ENCODE data around the gene NUDT16L1.

The NUDT16L1 gene

DNA sequence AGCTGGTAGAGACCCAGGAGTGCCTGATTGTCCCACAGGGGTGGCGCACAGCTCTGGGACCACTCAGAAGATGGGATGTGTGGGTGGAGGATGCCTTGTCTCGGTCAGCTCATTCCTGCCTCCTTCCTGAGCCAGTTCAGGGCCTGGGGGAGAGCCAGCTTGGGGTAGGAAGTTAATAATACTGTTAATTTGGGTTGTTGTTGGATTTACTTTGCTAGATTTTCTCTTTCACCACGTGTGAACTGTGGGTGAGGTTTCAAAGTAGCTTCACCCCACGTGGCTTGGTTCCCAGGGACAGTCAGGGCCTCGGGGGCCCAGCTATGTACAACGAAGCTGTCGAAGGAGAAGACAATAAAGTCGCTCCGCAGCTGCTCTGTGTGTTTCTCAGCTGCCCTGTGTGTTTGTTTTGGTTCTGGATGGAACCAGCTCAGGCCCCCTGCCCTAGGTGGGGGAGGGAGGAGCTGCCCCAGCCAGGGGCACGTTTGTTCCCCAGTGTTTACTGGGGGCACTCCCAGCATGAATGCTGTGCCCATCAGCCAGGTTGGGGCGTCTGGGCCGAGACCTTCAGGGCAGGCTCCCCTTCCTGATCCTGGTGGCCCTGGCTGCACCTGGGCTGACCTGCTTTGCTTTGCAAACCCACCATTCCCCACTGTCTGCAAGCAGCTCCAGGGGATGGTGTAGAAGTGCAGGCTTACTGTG is 2.3 kb downstream of the NUDT16L1 start:
- no peak for DNase-seq (ENCODE audit: low spot score)

DNA sequence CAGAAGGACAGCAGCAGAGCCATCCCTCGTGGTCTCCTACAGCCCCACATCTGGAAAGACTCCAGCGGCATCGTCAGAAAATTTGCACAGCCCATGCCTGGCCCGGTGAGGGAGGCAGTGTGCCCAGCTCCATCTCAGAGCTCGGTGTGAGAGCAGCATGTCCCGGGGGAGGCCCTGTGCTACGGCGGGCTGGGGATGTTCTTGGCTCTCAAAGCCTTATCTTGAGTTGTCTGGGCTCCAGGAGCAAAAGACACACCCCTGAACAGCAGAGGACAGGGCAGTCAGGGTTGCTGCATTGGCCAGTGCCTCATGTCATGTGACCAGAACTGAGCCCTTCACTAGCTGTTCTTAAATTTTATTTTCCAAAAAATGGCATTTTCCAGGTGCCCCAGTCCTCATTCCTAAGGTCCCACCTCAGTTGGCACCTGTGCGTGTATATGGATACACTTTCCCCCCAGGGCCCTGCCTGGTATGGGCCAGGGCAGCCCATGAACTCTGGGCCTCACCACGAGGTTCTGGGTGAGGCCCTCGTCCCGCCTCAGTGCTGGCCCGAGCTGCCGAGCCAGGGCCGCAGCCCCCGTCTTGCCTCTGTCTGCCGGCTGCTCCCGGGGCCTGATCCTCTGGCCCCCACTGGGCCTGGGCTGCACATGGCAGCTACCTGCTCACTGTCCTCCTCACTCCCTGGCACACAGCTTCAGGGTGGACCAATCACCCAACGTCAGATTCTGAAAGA is 3.0 kb downstream of the NUDT16L1 start:
- no peak for DNase-seq (ENCODE audit: low spot score)

DNA sequence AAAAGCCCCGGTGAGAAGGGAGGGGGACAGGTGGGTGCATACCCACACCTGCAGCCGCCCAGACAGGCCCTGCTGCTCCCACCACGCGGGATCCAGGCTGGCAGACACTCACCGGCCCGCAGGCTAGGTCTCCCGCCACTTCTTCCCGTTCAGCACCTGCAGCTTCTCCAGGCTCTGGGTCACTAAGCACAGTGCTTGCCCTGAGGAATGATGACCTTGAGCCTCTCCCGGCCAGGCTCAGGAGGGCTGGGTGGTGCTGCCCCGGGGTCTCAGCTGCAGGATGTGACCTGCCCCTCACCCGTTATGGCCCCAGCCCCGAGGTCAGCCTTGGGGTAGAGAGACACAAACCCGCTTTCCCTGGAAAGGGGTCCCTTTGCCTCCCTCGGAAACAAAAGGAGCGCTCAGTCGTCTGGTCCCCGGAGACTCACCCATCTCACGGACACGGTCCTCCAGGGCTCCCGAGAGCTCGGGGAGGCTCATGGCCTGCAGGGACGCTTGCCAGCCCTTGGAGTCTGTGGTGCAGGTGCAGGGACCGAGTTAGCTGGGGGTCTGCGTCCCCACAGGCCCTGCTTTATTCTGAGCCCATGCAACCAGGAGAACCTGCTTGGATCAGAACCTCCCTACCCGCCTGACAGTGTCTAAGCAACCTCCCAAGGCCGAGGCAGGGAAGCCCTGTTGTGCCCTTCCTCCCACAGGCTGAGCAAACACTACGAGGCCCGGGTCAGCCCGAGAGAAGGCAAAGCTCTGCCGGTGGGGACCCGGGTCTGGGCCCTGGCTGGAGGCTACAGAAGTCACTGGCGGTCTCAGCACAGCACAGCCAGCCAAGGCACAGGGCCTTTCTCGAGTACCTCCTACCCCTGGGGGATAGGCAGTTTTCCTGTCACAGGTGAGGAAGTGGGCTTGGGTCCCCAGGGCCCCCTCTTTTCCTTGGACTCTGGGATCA is 3.8 kb downstream of the NUDT16L1 start:
- no peak for DNase-seq (ENCODE audit: low spot score)

- DNase-seq (ENCODE audit: low spot score): no peak
These were observed 4.5 kb downstream of the NUDT16L1 start for GRCh38 chr16:4697848-4698291.

DNA sequence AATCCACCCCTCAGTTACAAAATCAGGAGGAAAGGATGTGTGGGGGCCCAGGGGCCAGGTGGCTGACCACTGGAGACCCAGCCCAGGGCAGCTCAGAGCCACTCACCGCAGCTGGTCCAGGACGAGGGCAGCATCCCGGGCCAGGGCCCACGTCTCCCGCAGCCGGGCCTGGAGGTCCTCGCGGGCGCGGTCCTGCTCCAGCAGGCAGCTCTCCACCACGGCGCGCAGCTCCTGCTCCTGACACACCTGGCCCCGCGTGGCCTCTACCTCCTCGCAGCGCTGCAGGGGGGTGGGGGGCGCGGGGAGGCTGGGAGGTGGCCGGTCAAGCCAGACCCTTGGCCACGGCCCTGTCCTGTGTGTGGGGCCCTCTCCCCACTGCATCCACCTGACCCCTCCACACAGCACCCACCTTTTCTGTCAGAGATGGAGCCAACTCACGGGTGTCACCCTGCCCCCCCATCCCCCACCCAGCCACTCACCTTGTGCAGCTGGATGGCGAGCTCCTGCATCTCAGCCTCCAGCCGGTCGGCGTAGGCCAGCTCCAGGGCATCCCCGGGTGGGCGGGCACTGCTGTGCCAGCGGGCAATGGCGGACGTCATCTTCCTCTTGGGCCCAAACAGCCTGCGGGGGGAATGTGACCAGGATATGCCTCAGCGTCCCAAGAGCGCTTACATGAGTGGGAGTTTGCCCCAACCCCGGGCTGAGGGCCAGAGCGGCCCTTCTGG is 5.1 kb downstream of the NUDT16L1 start:
- DNase-seq (ENCODE audit: low spot score): no peak

DNA sequence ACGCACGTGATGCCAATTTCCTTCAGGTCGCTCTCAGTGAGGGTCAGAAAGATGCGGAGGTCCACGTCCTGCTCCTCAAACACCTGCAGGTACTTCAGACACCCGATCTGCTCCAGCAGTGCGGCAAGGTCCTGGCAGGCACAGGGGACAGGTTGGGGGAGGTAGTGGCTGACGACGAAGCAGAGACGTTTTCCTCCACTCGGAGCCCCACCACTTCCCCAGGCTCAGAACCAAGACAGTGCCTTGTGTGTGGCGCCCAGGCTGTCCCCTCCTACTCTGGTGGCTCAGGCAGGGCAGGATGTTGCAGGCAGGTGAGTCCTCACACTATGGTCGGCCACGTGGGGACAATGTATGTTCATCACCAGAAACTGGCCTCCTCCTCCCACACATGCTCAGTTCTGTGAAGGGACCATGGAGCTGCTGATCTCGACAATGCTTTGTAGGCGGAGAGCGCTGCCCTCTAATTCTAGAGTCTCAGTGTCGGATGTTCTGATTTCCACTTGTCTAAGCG is 5.7 kb downstream of the NUDT16L1 start:
- no peak for DNase-seq (ENCODE audit: low spot score)

- DNase-seq (ENCODE audit: low spot score): no peak
These were observed 7.1 kb downstream of the NUDT16L1 start for GRCh38 chr16:4700380-4700996.

DNA sequence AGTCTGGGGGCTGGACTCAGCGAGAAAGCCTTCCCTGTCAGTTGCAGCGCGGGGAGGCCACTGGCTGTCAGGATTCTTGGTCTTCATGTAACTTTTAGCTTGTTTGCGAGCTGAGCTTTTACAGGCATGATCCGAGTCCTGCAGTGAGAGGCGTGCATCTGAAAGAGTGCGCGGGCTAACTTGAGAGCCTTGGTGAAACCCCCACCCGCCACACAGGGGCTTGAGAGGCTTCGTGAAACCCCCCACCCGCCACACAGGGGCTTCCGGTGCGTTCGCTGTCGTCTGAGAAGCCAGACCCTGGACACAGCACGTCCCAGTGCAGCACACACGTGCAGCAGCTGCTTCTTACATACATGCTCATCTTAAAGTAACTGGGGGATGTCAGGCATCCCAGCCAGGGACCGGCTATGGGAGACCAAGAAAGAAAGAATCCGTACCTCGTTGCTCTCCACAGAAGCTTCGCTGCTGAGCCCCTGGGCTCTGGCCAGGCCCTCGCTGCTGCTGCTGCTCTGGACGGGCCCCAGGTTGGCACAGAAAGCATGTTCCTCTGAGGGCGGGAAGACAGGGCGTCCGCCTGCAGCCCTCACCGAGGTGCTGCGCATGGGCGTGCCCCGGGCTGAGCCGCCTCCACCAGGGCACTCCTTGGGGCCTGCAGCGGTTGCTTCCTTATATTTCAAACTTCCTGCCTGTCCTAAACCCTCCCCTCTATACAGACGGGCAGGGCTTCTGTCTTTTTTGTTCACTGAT is 7.8 kb downstream of the NUDT16L1 start:
- no peak for DNase-seq (ENCODE audit: low spot score)

DNA sequence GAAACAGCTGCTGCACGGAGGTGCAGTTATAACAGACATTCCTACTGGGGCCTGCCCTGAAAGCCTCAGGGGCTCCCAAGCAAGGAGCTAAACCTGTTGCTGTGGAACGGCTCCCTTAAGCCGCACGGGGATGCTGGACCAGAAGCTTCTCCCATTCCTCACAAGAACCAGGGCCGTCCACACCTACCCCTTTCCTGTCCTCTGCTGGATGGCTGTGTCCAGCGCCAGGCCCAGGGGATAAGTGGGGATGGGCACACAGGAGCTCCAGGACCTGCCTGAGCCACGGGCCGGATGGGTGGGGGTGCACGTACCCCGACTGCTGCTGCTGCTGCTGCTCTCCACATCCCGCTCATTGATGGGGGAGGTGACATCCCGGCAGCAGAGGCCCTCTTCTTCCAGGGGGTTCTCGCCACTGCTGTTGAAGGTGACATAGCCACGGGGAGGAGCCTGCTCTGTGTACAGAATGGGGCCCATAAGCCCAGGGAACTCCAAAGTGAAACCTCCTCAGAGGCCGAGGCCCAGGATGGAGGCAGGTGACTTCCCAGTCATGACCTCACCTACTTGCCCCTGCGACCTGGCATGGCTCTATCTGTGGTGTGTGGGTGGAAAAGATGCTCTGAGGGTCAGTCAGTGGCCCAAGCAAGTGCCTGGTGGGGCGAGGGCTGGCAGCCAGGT is 8.6 kb downstream of the NUDT16L1 start:
- DNase-seq (ENCODE audit: low spot score): no peak

DNA sequence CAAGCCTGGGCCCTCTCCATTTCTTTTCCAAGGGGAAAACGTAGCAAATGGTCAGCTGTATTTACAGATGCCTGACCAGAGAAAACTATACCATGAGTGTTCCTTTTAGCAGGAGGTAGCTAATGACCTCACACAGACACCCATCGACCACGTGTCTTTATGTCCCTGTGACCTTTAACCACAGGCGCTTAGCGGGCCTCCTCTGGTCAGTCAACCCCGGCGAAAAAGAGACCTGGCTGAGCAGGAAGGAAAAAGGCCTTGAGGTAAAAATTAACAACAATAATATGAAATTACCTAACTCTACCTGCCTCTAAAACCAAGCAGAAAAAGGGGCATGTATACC is 9.1 kb downstream of the NUDT16L1 start:
- DNase-seq (ENCODE audit: low spot score): no peak

DNA sequence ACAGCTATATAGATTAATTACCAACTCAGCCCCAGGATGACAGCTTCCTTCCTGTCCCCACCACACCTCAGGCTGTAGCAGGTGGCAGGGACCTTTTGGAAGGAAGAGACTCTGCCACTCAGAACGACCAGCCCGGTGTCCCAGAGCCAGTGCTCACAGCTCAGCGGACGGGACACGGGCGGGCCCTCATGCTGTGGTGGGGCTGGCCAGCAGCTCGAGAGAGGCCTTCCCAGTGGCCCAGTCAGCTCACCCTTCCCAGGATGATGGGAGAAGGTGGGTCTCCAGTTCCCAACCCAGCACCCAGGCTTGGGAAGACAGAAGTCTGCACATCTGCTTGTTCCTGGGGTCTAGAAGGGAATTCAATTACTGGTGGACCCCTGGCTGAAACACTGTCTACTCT is 10.5 kb downstream of the NUDT16L1 start:
- no peak for DNase-seq (ENCODE audit: low spot score)

DNA sequence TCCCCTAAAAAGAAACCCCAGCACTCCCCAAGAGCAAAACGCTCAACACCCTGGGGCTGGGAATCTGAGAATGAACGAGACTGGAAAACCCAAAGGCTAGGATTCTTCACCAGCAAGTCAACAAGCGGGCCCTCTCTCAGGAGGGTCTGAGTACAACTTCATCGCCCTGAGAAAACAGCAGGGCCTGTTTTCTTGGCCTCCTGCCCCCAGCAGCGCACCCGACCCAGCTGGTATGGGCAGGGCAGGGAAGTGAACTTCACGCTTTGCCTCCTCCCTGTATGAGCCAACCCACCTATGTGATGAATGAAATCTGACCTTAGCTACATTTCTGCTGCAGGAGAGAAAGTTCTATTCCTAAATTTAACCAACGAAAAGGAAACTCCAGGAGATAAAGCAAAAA is 11.1 kb downstream of the NUDT16L1 start:
- no peak for DNase-seq (ENCODE audit: low spot score)

DNA sequence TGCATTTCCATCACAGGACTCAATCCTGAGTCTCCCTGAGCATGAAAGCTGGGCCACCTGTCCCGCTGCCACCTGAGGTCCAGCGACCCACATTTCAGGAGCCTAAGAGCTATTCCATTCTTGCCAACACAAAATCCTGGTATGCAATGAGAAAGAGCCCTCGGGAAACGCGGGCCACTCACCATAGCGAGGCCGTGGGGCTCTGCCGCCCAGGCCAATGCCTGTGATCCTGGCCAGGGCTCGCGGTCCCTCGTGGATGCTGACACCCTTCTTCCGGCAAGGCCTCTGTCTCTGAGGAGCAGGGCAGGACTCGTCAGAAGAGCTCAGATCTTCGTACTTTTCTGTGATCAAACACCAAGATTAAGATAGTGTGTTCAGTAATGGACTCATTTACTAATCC is 11.6 kb downstream of the NUDT16L1 start:
- no peak for DNase-seq (ENCODE audit: low spot score)

- no peak for DNase-seq (ENCODE audit: low spot score)
These were observed 13.5 kb downstream of the NUDT16L1 start for GRCh38 chr16:4706871-4707270.

GRCh38 chr16:4709481-4709880 is 16.1 kb downstream of the NUDT16L1 start:
- no peak for DNase-seq (ENCODE audit: low spot score)

DNA sequence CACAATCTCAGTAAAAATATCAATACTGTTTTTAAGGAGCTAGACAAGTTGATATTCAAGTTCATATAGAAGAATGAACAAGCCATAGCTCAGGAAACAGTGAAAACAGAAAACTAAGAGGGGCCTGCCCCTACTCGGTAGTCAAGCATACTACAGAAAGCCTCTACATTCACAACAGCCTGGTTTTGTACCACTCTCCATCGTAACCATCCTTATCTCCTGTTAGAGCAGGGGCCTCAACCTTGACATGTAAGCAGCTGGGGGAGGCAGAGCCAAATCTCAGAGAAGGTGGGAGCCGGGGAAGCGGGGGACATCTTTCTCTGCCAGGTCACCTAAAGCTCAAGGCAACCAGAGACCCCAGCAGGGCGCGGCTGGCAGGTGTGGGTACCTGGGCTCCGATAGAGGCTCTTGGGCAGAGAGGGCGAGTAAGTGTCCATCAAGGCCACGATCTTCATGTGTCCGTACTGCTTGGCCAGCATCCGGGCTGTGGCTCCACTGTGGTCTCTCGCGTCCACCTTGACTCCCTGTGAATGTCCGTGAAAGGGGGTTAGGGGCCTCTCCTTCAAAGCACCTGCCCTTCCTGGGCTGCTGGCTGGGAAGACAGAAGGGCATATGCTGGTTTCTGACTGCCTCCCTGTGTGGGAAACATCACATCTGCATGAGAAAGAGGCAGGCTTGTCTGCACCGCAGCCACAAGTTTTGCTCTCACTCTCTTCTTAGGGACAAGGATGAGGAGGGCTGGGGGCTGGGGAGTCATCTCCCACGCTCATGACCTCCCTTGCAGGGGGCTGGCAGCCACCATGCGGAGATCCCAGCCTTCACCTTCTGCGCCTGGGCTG is 20.5 kb downstream of the NUDT16L1 start:
- DNase-seq (ENCODE audit: low spot score): no peak

GRCh38 chr16:4714996-4715395 is 21.6 kb downstream of the NUDT16L1 start:
- no peak for DNase-seq (ENCODE audit: low spot score)

DNA sequence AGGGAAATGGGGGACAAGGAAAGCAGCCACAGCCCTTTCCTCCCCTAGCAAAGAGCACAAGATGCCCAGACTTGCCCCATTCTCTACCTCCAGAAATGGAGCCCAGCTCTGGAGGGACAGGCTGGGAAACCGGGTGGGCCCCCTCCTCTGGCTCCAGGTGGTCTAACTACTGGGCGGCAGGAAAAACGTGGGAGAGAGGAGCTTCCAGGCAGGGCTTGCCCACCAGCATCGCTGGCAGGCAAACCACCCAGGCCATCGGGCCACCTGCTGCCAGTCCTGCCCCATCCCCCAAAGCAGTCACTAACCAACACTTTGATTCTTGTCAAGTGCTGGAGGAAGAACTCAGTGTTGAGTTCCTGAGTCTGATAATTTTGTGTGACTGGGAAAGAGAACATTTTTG is 25.1 kb downstream of the NUDT16L1 start:
- no peak for DNase-seq (ENCODE audit: low spot score)
